ENCODE results near the gene UGCG.

DNA sequence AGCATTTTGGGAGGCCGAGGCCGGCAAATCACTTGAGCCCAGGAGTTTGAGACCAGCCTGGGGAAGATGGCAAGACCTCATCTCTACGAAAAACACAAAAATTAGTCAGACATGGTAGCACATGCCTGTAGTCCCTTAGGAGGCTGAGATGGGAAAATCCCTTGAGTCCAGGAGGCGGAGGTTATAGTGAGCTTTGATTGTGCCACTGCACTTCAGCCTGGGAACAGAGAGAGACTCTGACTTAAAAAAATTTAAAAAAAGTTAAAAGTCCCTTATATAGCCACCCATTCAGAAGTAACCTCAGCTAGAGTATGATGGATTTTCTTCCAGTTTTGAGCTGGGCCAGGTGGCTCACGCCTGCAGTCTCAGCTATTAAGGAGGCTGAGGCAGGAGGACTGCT lies 72.4 kb downstream of the UGCG start:
- TF ChIP-seq, protein P1, sequence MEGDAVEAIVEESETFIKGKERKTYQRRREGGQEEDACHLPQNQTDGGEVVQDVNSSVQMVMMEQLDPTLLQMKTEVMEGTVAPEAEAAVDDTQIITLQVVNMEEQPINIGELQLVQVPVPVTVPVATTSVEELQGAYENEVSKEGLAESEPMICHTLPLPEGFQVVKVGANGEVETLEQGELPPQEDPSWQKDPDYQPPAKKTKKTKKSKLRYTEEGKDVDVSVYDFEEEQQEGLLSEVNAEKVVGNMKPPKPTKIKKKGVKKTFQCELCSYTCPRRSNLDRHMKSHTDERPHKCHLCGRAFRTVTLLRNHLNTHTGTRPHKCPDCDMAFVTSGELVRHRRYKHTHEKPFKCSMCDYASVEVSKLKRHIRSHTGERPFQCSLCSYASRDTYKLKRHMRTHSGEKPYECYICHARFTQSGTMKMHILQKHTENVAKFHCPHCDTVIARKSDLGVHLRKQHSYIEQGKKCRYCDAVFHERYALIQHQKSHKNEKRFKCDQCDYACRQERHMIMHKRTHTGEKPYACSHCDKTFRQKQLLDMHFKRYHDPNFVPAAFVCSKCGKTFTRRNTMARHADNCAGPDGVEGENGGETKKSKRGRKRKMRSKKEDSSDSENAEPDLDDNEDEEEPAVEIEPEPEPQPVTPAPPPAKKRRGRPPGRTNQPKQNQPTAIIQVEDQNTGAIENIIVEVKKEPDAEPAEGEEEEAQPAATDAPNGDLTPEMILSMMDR (IDR thresholded peaks at IDR 0.05), result no peak
- no peak for TF ChIP-seq EZH2 (IDR thresholded peaks at IDR 0.05; ENCODE audit: borderline replicate concordance, insufficient read depth, low read depth, low read length, poor library complexity, severe bottlenecking)

Data from B cell (primary cell).